Kidney (tissue), 14 donors: ENCODE results near the gene PDE4D. TPM values are rescaled to one million over a fixed set of nuclear protein-coding genes. Genes with fewer than 3 reads are reported as not detected.
"Not testable (repeated sequence)": the region's sequence is repeated elsewhere in the genome, so short reads cannot be mapped to it uniquely, and the experiment has no call there.

Source experiments
- DNase-seq, 5 donors: peaks; one replicate each; pipeline ENCODE4 v3.0.0-alpha.2; 2013 to 2020
- FAIRE-seq: peaks from 2 replicates; lab custom pipeline; 2012; peaks lifted over from hg19 to GRCh38; lab: Jason Lieb, UNC
- H3K27ac ChIP-seq, 2 donors: one replicate each; pipeline ENCODE4 v1.7.0; 2013; ENCODE audit warnings: low read depth in 2 of 2, low read length in 2 of 2, inconsistent platforms in 1 of 2
- H3K27me3 ChIP-seq: one replicate; pipeline ENCODE4 v1.7.1; 2013; ENCODE audit warnings: low read length, inconsistent platforms; ENCODE audit not compliant: control insufficient read depth, insufficient read depth
- H3K36me3 ChIP-seq, 3 donors: one replicate each; pipeline versions ENCODE4 v1.7.0 to v1.7.1; 2013; ENCODE audit warnings: low read length in 3 of 3, control low read depth in 1 of 3, inconsistent platforms in 1 of 3; ENCODE audit not compliant: insufficient read depth in 3 of 3, control insufficient read depth in 2 of 3
- H3K4me1 ChIP-seq, 3 donors: one replicate each; pipeline versions ENCODE4 v1.7.0 to v1.7.1; 2013; ENCODE audit warnings: low read length in 3 of 3, inconsistent platforms in 1 of 3, low read depth in 1 of 3; ENCODE audit not compliant: control insufficient read depth in 2 of 3, insufficient read depth in 2 of 3
- H3K4me3 ChIP-seq, 3 donors: one replicate each; pipeline versions ENCODE4 v1.7.0 to v1.8.1; 2013; ENCODE audit warnings: low read length in 3 of 3, control low read depth in 1 of 3, inconsistent platforms in 1 of 3
- H3K9ac ChIP-seq, 3 donors: one replicate each; pipeline versions ENCODE4 v1.7.0 to v1.7.1; 2013; ENCODE audit warnings: low read length in 3 of 3, control low read depth in 1 of 3, inconsistent platforms in 1 of 3
- H3K9me3 ChIP-seq, 3 donors: one replicate each; pipeline versions ENCODE4 v1.7.0 to v1.7.1; 2013; ENCODE audit warnings: low read length in 3 of 3, control low read depth in 1 of 3, inconsistent platforms in 1 of 3; ENCODE audit not compliant: control insufficient read depth in 2 of 3, insufficient read depth in 1 of 3
- intact Hi-C: fragments of 100-400 bp; cut with DNase I; formaldehyde crosslinking; loops from one replicate; pipeline ENCODE4 v1.11.1; 2022
- polyA plus RNA-seq: library from polyadenylated mRNA; stranded (reverse); fragments of 350-450 nt; fragmentation: Illumina TruSeq; extraction: RNeasy Lipid Tissue Mini Kit (QIAGEN cat#74804); gene quantifications from one replicate; pipeline ENCODE4 v1.2.3, GENCODE V29; 2014; ENCODE audit warnings: low read depth, low replicate concordance; ENCODE audit not compliant: insufficient read depth
- total RNA-seq: library from RNA; stranded (reverse); fragmentation: NEBNext Ultra II Directional; extraction: Animal tissue kit (Norgen Biotek cat#: 25700); gene quantifications from one replicate; pipeline ENCODE4 v1.2.1, GENCODE V29; 2021
- TF ChIP-seq, protein P1 (sequence below): IDR thresholded peaks from 3 replicates; pipeline ENCODE4 v1.5.1; 2012; ENCODE audit warnings: mild to moderate bottlenecking, moderate library complexity, borderline replicate concordance; ENCODE audit not compliant: insufficient read depth; ENCODE audit errors: extremely low read depth
- donor health status: control.
- donor health status: control.
- donor health status: control.
- donor health status: control.
- donor health status: control.
- donor health status: DM: yes; HTN: yes; CAD: no.
- donor health status: Normal renal cell carcinoma (clear cell type).

PDE4D gene
- total and polyA plus RNA-seq, 2 donors from 2014 or later, result 9.2 to 78.9 TPM

DNA sequence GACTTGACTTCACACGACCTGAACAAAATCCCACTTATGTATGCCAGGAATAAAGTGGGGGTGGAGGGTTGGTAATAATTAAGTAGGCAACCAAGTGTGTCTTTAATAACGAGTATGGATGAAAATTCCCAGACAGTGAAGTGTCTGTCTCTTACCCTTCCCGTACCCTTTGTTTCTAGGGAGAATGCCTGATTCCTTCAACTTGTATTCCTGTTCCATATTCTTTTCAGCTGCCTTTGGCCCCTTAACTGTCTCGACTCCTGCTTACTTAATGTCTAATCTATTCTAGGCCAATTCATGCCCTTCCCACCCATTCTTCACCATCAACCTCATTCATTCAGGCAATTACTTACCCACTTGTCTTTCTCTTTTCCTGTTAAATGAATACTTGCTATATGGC, 930.2 kb downstream of the PDE4D start:
- no peak overlapping the region for H3K27ac ChIP-seq
- H3K27me3 ChIP-seq, result no peaks in the 10 kb centered on the region
- no peaks in the 10 kb centered on the region for H3K36me3 ChIP-seq
- H3K9me3 ChIP-seq, result no peaks in the 10 kb centered on the region
- FAIRE-seq (no peak), DNase-seq (no peak)
- no peak overlapping the region for H3K9ac ChIP-seq
- TF ChIP-seq, protein P1, sequence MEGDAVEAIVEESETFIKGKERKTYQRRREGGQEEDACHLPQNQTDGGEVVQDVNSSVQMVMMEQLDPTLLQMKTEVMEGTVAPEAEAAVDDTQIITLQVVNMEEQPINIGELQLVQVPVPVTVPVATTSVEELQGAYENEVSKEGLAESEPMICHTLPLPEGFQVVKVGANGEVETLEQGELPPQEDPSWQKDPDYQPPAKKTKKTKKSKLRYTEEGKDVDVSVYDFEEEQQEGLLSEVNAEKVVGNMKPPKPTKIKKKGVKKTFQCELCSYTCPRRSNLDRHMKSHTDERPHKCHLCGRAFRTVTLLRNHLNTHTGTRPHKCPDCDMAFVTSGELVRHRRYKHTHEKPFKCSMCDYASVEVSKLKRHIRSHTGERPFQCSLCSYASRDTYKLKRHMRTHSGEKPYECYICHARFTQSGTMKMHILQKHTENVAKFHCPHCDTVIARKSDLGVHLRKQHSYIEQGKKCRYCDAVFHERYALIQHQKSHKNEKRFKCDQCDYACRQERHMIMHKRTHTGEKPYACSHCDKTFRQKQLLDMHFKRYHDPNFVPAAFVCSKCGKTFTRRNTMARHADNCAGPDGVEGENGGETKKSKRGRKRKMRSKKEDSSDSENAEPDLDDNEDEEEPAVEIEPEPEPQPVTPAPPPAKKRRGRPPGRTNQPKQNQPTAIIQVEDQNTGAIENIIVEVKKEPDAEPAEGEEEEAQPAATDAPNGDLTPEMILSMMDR, result no peak
- no peaks in the 10 kb centered on the region for H3K4me1 ChIP-seq
- intact Hi-C loops, result no loop called here
- no peak overlapping the region for H3K4me3 ChIP-seq

DNA sequence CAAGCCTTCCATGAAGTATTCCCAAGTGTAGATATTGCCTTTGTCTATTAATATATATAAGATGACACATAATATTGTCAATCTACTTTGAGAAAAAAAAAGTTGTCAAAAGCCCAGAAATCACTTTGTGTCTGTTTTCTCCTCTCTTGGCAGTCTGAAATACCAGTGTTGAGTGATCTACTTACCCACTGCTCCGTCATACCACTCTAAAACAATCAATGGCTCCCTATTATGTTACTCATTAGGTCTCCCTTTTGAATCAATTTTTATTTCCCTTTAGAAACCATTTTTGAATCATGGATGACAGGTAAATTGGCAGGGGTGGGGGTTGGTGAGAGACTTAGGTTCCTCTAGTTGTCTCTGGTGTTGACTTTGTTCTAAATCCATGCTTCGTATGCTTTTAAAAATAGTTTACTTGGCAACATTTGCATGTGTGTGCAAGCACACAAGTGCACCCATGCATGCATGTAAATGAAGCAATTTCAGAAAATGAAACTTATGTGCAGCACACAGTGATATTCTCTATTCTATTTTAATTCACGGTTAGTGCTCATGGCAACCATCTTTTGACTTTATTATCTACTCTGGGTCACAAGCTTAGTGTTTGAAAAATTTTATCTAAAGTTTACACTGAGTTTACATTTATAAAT, 931.8 kb downstream of the PDE4D start:
- H3K36me3 ChIP-seq, result no peaks in the 10 kb centered on the region
- H3K4me3 ChIP-seq, result no peak overlapping the region
- no peak overlapping the region for H3K9ac ChIP-seq
- H3K27ac ChIP-seq, result no peak overlapping the region
- intact Hi-C loops, result no loop called here
- no peaks in the 10 kb centered on the region for H3K27me3 ChIP-seq
- no peak for DNase-seq
- no peaks in the 10 kb centered on the region for H3K4me1 ChIP-seq
- H3K9me3 ChIP-seq, result no peaks in the 10 kb centered on the region
- TF ChIP-seq, protein P1, result no peak
- no peak for FAIRE-seq

DNA sequence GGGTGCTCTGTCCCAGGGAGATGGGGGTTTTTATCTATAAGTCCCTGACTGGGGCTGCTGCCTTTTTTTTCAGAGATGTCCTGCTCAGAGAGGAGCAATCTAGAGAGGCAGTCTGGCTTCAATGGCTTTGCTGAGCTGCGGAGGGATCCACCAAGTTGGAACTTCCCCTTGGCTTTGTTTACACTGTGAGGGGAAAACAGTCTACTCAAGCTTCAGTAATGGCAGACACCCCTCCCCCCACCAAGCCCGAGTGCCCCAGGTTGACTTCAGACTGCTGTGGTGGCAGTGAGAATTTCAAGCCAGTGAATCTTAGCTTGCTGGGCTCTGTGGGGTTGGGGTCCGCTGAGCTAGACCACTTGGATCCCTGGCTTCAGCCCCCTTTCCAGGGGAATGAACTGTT, 934.8 kb downstream of the PDE4D start:
- no peak for FAIRE-seq
- Histone ChIP-seq H3K27ac (no peak overlapping the region), H3K27me3 (no peaks in the 10 kb centered on the region), H3K4me3 (no peak overlapping the region), H3K9me3 (no peaks in the 10 kb centered on the region), H3K36me3 (no peaks in the 10 kb centered on the region), H3K4me1 (no peaks in the 10 kb centered on the region), H3K9ac (no peak overlapping the region)
- DNase-seq, result no peak
- TF ChIP-seq, protein P1, result no peak
- intact Hi-C loops, result no loop called here

DNA sequence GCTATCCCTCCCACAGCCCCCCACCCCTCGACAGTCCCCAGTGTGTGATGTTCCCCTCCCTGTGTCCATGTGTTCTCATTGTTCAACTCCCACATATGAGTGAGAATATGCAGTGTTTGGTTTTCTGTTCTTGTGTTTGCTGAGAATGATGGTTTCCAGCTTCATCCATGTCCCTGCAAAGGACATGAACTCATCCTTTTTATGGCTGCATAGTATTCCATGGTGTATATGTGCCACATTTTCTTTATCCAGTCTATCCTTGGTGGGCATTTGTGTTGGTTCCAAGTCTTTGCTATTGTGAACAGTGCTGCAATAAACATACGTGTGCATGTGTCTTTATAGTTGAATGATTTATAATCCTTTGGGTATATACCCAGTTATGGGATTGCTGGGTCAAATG, 940.3 kb downstream of the PDE4D start:
- intact Hi-C loops, H3K4me3 ChIP-seq, H3K9me3 ChIP-seq, H3K36me3 ChIP-seq, H3K27ac ChIP-seq, H3K9ac ChIP-seq, DNase-seq, FAIRE-seq, H3K27me3 ChIP-seq, H3K4me1 ChIP-seq: not testable (repeated sequence)
